Kidney capillary endothelial cell (primary cell): ENCODE data around the gene RRP1B.
"Not testable (repeated sequence)": the region's sequence is repeated elsewhere in the genome, so short reads cannot be mapped to it uniquely, and the experiment has no call there.

ENCODE experiments used
- DNase-seq: peaks from one replicate; pipeline ENCODE4 v3.0.0-alpha.2; 2018; ENCODE audit warnings: low spot score

RRP1B gene

GRCh38 chr21:43659136-43660000, at the start of gene RRP1B, which contains the start of gene HSF2BP:
Gene RRP1B, plus strand, starts transcription at chr21:43659560. Its CDS starts 105 bp downstream, at chr21:43659665.
Gene HSF2BP, minus strand, starts transcription at chr21:43659488. Its CDS starts 1,392 bp downstream, at chr21:43658096.
- DNase-seq, result peak; percentile 65

GRCh38 chr21:43611598-43612369, 47.6 kb upstream of the RRP1B start:
- DNase-seq, result peak; percentile 54

GRCh38 chr21:43613755-43614638, 45.4 kb upstream of the RRP1B start:
- DNase-seq, result no peak

GRCh38 chr21:43614839-43615238, 44.5 kb upstream of the RRP1B start:
- no peak for DNase-seq

GRCh38 chr21:43616861-43617260, 42.5 kb upstream of the RRP1B start:
- not testable (repeated sequence) for DNase-seq

GRCh38 chr21:43618940-43619339, 40.4 kb upstream of the RRP1B start:
- no peak for DNase-seq

- no peak for DNase-seq
These were observed 40.0 kb upstream of the RRP1B start for GRCh38 chr21:43619344-43619743.

GRCh38 chr21:43619856-43620255, 39.5 kb upstream of the RRP1B start:
- DNase-seq, result no peak

- no peak for DNase-seq
These were observed 36.6 kb upstream of the RRP1B start for GRCh38 chr21:43622796-43623195.

- no peak for DNase-seq
These were observed 35.8 kb upstream of the RRP1B start for GRCh38 chr21:43623588-43623987.

GRCh38 chr21:43624339-43624738, 35.0 kb upstream of the RRP1B start:
- DNase-seq, result no peak

- DNase-seq, result no peak
These were observed 33.0 kb upstream of the RRP1B start for GRCh38 chr21:43626390-43626789.

- DNase-seq, result no peak
These were observed 31.8 kb upstream of the RRP1B start for GRCh38 chr21:43627527-43627926.

GRCh38 chr21:43631411-43632107, 27.8 kb upstream of the RRP1B start:
- no peak for DNase-seq

- DNase-seq, result no peak
These were observed 26.9 kb upstream of the RRP1B start for GRCh38 chr21:43632373-43632905.

GRCh38 chr21:43634618-43635017, 24.7 kb upstream of the RRP1B start:
- peak; percentile 57 for DNase-seq

- DNase-seq, result no peak
These were observed 23.9 kb upstream of the RRP1B start for GRCh38 chr21:43635436-43635835.

- no peak for DNase-seq
These were observed 21.7 kb upstream of the RRP1B start for GRCh38 chr21:43637530-43638158.

- no peak for DNase-seq
These were observed 19.6 kb upstream of the RRP1B start for GRCh38 chr21:43639470-43640353.

GRCh38 chr21:43640400-43640799, 19.0 kb upstream of the RRP1B start:
- no peak for DNase-seq
